GM12891 (cell line): ENCODE results near the gene RUFY3.
"Not testable (repeated sequence)": the region's sequence is repeated elsewhere in the genome, so short reads cannot be mapped to it uniquely, and the experiment has no call there.

Experiments
- POLR2A ChIP-seq: IDR thresholded peaks from 2 replicates; pipeline ENCODE4 v1.6.1; 2011; ENCODE audit warnings: low read depth, low read length, control low read depth
- POLR2AphosphoS5 ChIP-seq: IDR thresholded peaks from 2 replicates; pipeline ENCODE4 v1.6.1; 2011; ENCODE audit warnings: low read depth, low read length, control low read depth

GRCh38 chr4:70726515-70726914 lies 4.8 kb downstream of the RUFY3 start:
- not testable (repeated sequence) for TF ChIP-seq POLR2A, POLR2AphosphoS5
